ENCODE data around the gene GHR.

Gene GHR

GRCh38 chr5:42636425-42636824, 213.2 kb downstream of the GHR start:
- peak; percentile 23 for DNase-seq
- WGBS (ENCODE audit: extremely low coverage, insufficient coverage, low lambda C conversion rate) = no CpG with 5 or more reads among the region's 2 CpGs

GRCh38 chr5:42636946-42637345, 213.7 kb downstream of the GHR start:
- no peak overlapping the region for H3K4me3 ChIP-seq (ENCODE audit: low read length)
- no peak overlapping the region for H2BK15ac ChIP-seq (replicated peaks; ENCODE audit: low read depth)
- H3K4me2 ChIP-seq (ENCODE audit: low read length) = no peak overlapping the region
- H3K4ac ChIP-seq (ENCODE audit: low read depth, low read length) = no peak overlapping the region
- no CpG with 5 or more reads among the region's 1 CpG for whole genome bisulfite sequencing (ENCODE audit: extremely low coverage, insufficient coverage, low lambda C conversion rate)
- H3K27ac ChIP-seq (ENCODE audit: low read depth, low read length) = no peak overlapping the region
- H3K36me3 ChIP-seq (ENCODE audit: control insufficient read depth, insufficient read depth, low read length) = no peaks in the 10 kb centered on the region
- no peak for DNase-seq
- no peak overlapping the region for H2AK5ac ChIP-seq (ENCODE audit: low read length)
- no peaks in the 10 kb centered on the region for H3K27me3 ChIP-seq (ENCODE audit: insufficient read depth, low read length, poor library complexity)
- H3K23ac ChIP-seq (ENCODE audit: low read length) = no peak overlapping the region
- no peak overlapping the region for H3K56ac ChIP-seq (ENCODE audit: low read length)
- no peak overlapping the region for H4K5ac ChIP-seq (ENCODE audit: low read length)
- no peaks in the 10 kb centered on the region for H3K4me1 ChIP-seq (ENCODE audit: control insufficient read depth, low read depth, low read length)
- H3K9ac ChIP-seq (ENCODE audit: low read length) = no peak overlapping the region
- no peak overlapping the region for H2BK5ac ChIP-seq (ENCODE audit: low read length)
- H3K79me2 ChIP-seq (ENCODE audit: control insufficient read depth, insufficient read depth, low read length) = no peaks in the 10 kb centered on the region
- no peaks in the 10 kb centered on the region for H3K79me1 ChIP-seq (ENCODE audit: low read length)
- no peak overlapping the region for H4K8ac ChIP-seq (ENCODE audit: low read depth, low read length)
- no peak overlapping the region for H3K18ac ChIP-seq (ENCODE audit: low read length)
- H2BK120ac ChIP-seq (ENCODE audit: low read depth, low read length) = no peak overlapping the region

More at GRCh38 chr5:42636425-42636824, 213.2 kb downstream of the GHR start:
- Histone ChIP-seq H3K4ac (ENCODE audit: low read depth, low read length) (no peak overlapping the region), H4K5ac (ENCODE audit: low read length) (no peak overlapping the region), H3K79me1 (ENCODE audit: low read length) (no peaks in the 10 kb centered on the region), H2BK120ac (ENCODE audit: low read depth, low read length) (no peak overlapping the region), H2BK5ac (ENCODE audit: low read length) (no peak overlapping the region), H3K23ac (ENCODE audit: low read length) (no peak overlapping the region), H3K79me2 (ENCODE audit: control insufficient read depth, insufficient read depth, low read length) (no peaks in the 10 kb centered on the region), H3K27me3 (ENCODE audit: insufficient read depth, low read length, poor library complexity) (no peaks in the 10 kb centered on the region), H2BK15ac (replicated peaks; ENCODE audit: low read depth) (no peak overlapping the region), H3K56ac (ENCODE audit: low read length) (no peak overlapping the region), H3K4me1 (ENCODE audit: control insufficient read depth, low read depth, low read length) (no peaks in the 10 kb centered on the region), H3K4me2 (ENCODE audit: low read length) (no peak overlapping the region), H3K4me3 (ENCODE audit: low read length) (no peak overlapping the region), H3K9ac (ENCODE audit: low read length) (no peak overlapping the region), H3K27ac (ENCODE audit: low read depth, low read length) (no peak overlapping the region), H2AK5ac (ENCODE audit: low read length) (no peak overlapping the region), H4K8ac (ENCODE audit: low read depth, low read length) (no peak overlapping the region), H3K18ac (ENCODE audit: low read length) (no peak overlapping the region), H3K36me3 (ENCODE audit: control insufficient read depth, insufficient read depth, low read length) (no peaks in the 10 kb centered on the region)

GRCh38 chr5:42638972-42639371, 215.7 kb downstream of the GHR start:
- Histone ChIP-seq H3K23ac (ENCODE audit: low read length) (no peak overlapping the region), H3K18ac (ENCODE audit: low read length) (no peak overlapping the region)
- WGBS (ENCODE audit: extremely low coverage, insufficient coverage, low lambda C conversion rate) = no CpG with 5 or more reads among the region's 3 CpGs

GRCh38 chr5:42640835-42641234, 217.6 kb downstream of the GHR start:
- Histone ChIP-seq H3K36me3 (ENCODE audit: control insufficient read depth, insufficient read depth, low read length) (no peaks in the 10 kb centered on the region), H3K27ac (ENCODE audit: low read depth, low read length) (no peak overlapping the region), H2BK15ac (replicated peaks; ENCODE audit: low read depth) (no peak overlapping the region), H3K23ac (ENCODE audit: low read length) (no peak overlapping the region), H3K27me3 (ENCODE audit: insufficient read depth, low read length, poor library complexity) (no peaks in the 10 kb centered on the region), H3K79me2 (ENCODE audit: control insufficient read depth, insufficient read depth, low read length) (no peaks in the 10 kb centered on the region), H3K4me3 (ENCODE audit: low read length) (no peak overlapping the region), H4K8ac (ENCODE audit: low read depth, low read length) (no peak overlapping the region), H3K4me2 (ENCODE audit: low read length) (no peak overlapping the region), H2BK120ac (ENCODE audit: low read depth, low read length) (no peak overlapping the region), H3K79me1 (ENCODE audit: low read length) (no peaks in the 10 kb centered on the region), H3K18ac (ENCODE audit: low read length) (no peak overlapping the region), H2AK5ac (ENCODE audit: low read length) (no peak overlapping the region), H3K4me1 (ENCODE audit: control insufficient read depth, low read depth, low read length) (no peaks in the 10 kb centered on the region), H3K4ac (ENCODE audit: low read depth, low read length) (no peak overlapping the region), H3K9ac (ENCODE audit: low read length) (no peak overlapping the region), H4K5ac (ENCODE audit: low read length) (no peak overlapping the region), H2BK5ac (ENCODE audit: low read length) (no peak overlapping the region), H3K56ac (ENCODE audit: low read length) (no peak overlapping the region)
- no CpG with 5 or more reads among the region's 2 CpGs for WGBS (ENCODE audit: extremely low coverage, insufficient coverage, low lambda C conversion rate)
- DNase-seq = no peak

More at GRCh38 chr5:42638972-42639371, 215.7 kb downstream of the GHR start:
- Histone ChIP-seq H3K9ac (ENCODE audit: low read length) (no peak overlapping the region), H2BK15ac (replicated peaks; ENCODE audit: low read depth) (no peak overlapping the region), H2BK120ac (ENCODE audit: low read depth, low read length) (no peak overlapping the region), H3K4ac (ENCODE audit: low read depth, low read length) (no peak overlapping the region), H3K56ac (ENCODE audit: low read length) (no peak overlapping the region), H2AK5ac (ENCODE audit: low read length) (no peak overlapping the region), H3K4me2 (ENCODE audit: low read length) (no peak overlapping the region), H3K79me2 (ENCODE audit: control insufficient read depth, insufficient read depth, low read length) (no peaks in the 10 kb centered on the region), H4K8ac (ENCODE audit: low read depth, low read length) (no peak overlapping the region), H3K36me3 (ENCODE audit: control insufficient read depth, insufficient read depth, low read length) (no peaks in the 10 kb centered on the region), H3K27me3 (ENCODE audit: insufficient read depth, low read length, poor library complexity) (no peaks in the 10 kb centered on the region), H3K27ac (ENCODE audit: low read depth, low read length) (no peak overlapping the region), H3K4me1 (ENCODE audit: control insufficient read depth, low read depth, low read length) (no peaks in the 10 kb centered on the region), H2BK5ac (ENCODE audit: low read length) (no peak overlapping the region), H3K4me3 (ENCODE audit: low read length) (no peak overlapping the region), H4K5ac (ENCODE audit: low read length) (no peak overlapping the region), H3K79me1 (ENCODE audit: low read length) (no peaks in the 10 kb centered on the region)
- no peak for DNase-seq

GRCh38 chr5:42641336-42642005, 218.2 kb downstream of the GHR start:
- H3K79me1 ChIP-seq (ENCODE audit: low read length) = no peaks in the 10 kb centered on the region
- no peaks in the 10 kb centered on the region for H3K36me3 ChIP-seq (ENCODE audit: control insufficient read depth, insufficient read depth, low read length)
- no peak overlapping the region for H4K5ac ChIP-seq (ENCODE audit: low read length)
- H2BK120ac ChIP-seq (ENCODE audit: low read depth, low read length) = no peak overlapping the region
- no peak overlapping the region for H3K9ac ChIP-seq (ENCODE audit: low read length)
- H3K18ac ChIP-seq (ENCODE audit: low read length) = no peak overlapping the region
- DNase-seq = no peak
- H3K56ac ChIP-seq (ENCODE audit: low read length) = no peak overlapping the region
- H3K23ac ChIP-seq (ENCODE audit: low read length) = no peak overlapping the region
- no peak overlapping the region for H2BK15ac ChIP-seq (replicated peaks; ENCODE audit: low read depth)
- H3K4me2 ChIP-seq (ENCODE audit: low read length) = no peak overlapping the region
- H4K8ac ChIP-seq (ENCODE audit: low read depth, low read length) = no peak overlapping the region
- no peak overlapping the region for H2BK5ac ChIP-seq (ENCODE audit: low read length)
- H3K27ac ChIP-seq (ENCODE audit: low read depth, low read length) = no peak overlapping the region
- H2AK5ac ChIP-seq (ENCODE audit: low read length) = no peak overlapping the region
- H3K4me3 ChIP-seq (ENCODE audit: low read length) = no peak overlapping the region
- no peaks in the 10 kb centered on the region for H3K27me3 ChIP-seq (ENCODE audit: insufficient read depth, low read length, poor library complexity)
- no peak overlapping the region for H3K4ac ChIP-seq (ENCODE audit: low read depth, low read length)
- WGBS (ENCODE audit: extremely low coverage, insufficient coverage, low lambda C conversion rate) = no CpG with 5 or more reads among the region's 4 CpGs
- H3K79me2 ChIP-seq (ENCODE audit: control insufficient read depth, insufficient read depth, low read length) = no peaks in the 10 kb centered on the region
- H3K4me1 ChIP-seq (ENCODE audit: control insufficient read depth, low read depth, low read length) = no peaks in the 10 kb centered on the region

- no peaks in the 10 kb centered on the region for H3K36me3 ChIP-seq (ENCODE audit: control insufficient read depth, insufficient read depth, low read length)
- H3K27ac ChIP-seq (ENCODE audit: low read depth, low read length) = no peak overlapping the region
- no peaks in the 10 kb centered on the region for H3K79me1 ChIP-seq (ENCODE audit: low read length)
- H3K56ac ChIP-seq (ENCODE audit: low read length) = no peak overlapping the region
- no peak for DNase-seq
- no peak overlapping the region for H3K18ac ChIP-seq (ENCODE audit: low read length)
- H3K4me3 ChIP-seq (ENCODE audit: low read length) = no peak overlapping the region
- H3K4me2 ChIP-seq (ENCODE audit: low read length) = no peak overlapping the region
- no peak overlapping the region for H3K4ac ChIP-seq (ENCODE audit: low read depth, low read length)
- no peak overlapping the region for H4K5ac ChIP-seq (ENCODE audit: low read length)
- no peak overlapping the region for H3K9ac ChIP-seq (ENCODE audit: low read length)
- no peak overlapping the region for H2BK120ac ChIP-seq (ENCODE audit: low read depth, low read length)
- H2BK5ac ChIP-seq (ENCODE audit: low read length) = no peak overlapping the region
- H2AK5ac ChIP-seq (ENCODE audit: low read length) = no peak overlapping the region
- H3K27me3 ChIP-seq (ENCODE audit: insufficient read depth, low read length, poor library complexity) = no peaks in the 10 kb centered on the region
- no peaks in the 10 kb centered on the region for H3K4me1 ChIP-seq (ENCODE audit: control insufficient read depth, low read depth, low read length)
- H2BK15ac ChIP-seq (replicated peaks; ENCODE audit: low read depth) = no peak overlapping the region
- no CpG with 5 or more reads among the region's 4 CpGs for WGBS (ENCODE audit: extremely low coverage, insufficient coverage, low lambda C conversion rate)
- no peak overlapping the region for H3K23ac ChIP-seq (ENCODE audit: low read length)
- H4K8ac ChIP-seq (ENCODE audit: low read depth, low read length) = no peak overlapping the region
- no peaks in the 10 kb centered on the region for H3K79me2 ChIP-seq (ENCODE audit: control insufficient read depth, insufficient read depth, low read length)
Measured at GRCh38 chr5:42642006-42642405, 218.8 kb downstream of the GHR start.
